ENCODE results near the gene ZSCAN30. TPM values are rescaled to one million over a fixed set of nuclear protein-coding genes. Genes with fewer than 3 reads are reported as not detected.

ZSCAN30 gene
- total and polyA plus RNA-seq, 2 donors (not counting 3 experiments of a cell fraction or from before 2014, with no cell fraction given), result 6.7 to 18.0 TPM

DNA sequence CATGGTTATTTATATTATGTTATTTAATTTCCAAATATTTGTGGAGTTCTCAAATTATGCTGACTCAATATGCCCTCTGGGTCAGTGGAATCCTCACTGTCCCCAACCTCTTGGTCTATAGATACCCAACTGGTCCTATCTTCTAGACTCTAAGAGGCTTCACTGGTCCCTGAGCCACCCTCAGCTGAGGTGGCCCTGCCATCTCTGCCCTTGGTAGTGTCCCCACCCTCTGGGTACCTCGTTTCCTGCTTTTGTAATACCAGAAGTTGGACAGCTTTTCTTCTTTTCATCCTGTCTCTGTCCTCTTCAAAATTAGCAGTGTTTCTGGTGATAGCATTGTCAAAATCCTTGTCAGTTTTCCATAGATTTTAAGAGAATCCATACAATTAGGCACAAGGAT is 11.9 kb downstream of the ZSCAN30 start:
- H4K20me1 ChIP-seq (replicated peaks; ENCODE audit: control insufficient read depth, extremely low read depth, insufficient read depth, low read length), result no peaks in the 10 kb centered on the region
- no peak for TF ChIP-seq POLR2A (IDR thresholded peaks at IDR 0.05; ENCODE audit: low read depth, low read length)
- no peak for TF ChIP-seq EZH2 (IDR thresholded peaks at IDR 0.05; ENCODE audit: borderline replicate concordance, low read depth, low read length, severe bottlenecking)
- no peak for TF ChIP-seq GATA2 (IDR thresholded peaks at IDR 0.05; ENCODE audit: insufficient read depth, insufficient read length, low read depth, low read length)
- no peak for TF ChIP-seq JUN (IDR thresholded peaks at IDR 0.05; ENCODE audit: borderline replicate concordance, insufficient read depth, insufficient read length, low read depth)
- TF ChIP-seq FOS (IDR thresholded peaks at IDR 0.05; ENCODE audit: borderline replicate concordance, insufficient read depth, low read length), result no peak
- TF ChIP-seq MYC (IDR thresholded peaks at IDR 0.05; ENCODE audit: low read depth, low read length), result no peak
- TF ChIP-seq MAX (IDR thresholded peaks at IDR 0.05; ENCODE audit: insufficient read depth, insufficient read length), result no peak
- TF ChIP-seq POLR2AphosphoS5 (IDR thresholded peaks at IDR 0.05; ENCODE audit: insufficient read depth, low read depth, low read length), result no peak
- TF ChIP-seq, protein P1, sequence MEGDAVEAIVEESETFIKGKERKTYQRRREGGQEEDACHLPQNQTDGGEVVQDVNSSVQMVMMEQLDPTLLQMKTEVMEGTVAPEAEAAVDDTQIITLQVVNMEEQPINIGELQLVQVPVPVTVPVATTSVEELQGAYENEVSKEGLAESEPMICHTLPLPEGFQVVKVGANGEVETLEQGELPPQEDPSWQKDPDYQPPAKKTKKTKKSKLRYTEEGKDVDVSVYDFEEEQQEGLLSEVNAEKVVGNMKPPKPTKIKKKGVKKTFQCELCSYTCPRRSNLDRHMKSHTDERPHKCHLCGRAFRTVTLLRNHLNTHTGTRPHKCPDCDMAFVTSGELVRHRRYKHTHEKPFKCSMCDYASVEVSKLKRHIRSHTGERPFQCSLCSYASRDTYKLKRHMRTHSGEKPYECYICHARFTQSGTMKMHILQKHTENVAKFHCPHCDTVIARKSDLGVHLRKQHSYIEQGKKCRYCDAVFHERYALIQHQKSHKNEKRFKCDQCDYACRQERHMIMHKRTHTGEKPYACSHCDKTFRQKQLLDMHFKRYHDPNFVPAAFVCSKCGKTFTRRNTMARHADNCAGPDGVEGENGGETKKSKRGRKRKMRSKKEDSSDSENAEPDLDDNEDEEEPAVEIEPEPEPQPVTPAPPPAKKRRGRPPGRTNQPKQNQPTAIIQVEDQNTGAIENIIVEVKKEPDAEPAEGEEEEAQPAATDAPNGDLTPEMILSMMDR (IDR thresholded peaks at IDR 0.05; ENCODE audit: extremely low read depth in 1 of 2, insufficient read depth in 1 of 2, low read depth in 1 of 2, low read length in 2 of 2), result no peak
- H3K9me1 ChIP-seq (replicated peaks; ENCODE audit: control insufficient read depth, extremely low read depth, insufficient read depth, low read length), result no peaks in the 10 kb centered on the region
- peaks cover 31% of the 10 kb centered on the region for H3K4me1 ChIP-seq (ENCODE audit: control insufficient read depth, extremely low read depth, insufficient read depth, low read length)
- ChIA-PET POLR2A (no interaction called here), CTCF (interaction anchor here (1.4 to 1.6 kb wide), 3 partner anchors 10 to 77 kb away, joined by 3 to 7 read pairs (median 5); no protein-coding TSS in a partner anchor)
- no peak overlapping the region for H3K9ac ChIP-seq (replicated peaks; ENCODE audit: extremely low read depth, insufficient read depth, low read length)
- dilution Hi-C loops (cut with MboI; ENCODE audit: extremely low pct_ligation_motif_present, low sequenced_read_pairs), result no loop called here
- H3K4me2 ChIP-seq (ENCODE audit: insufficient read depth, low read length), result peak overlapping the region; percentile 40
- H3K4me3 ChIP-seq (replicated peaks in 1 of 3; ENCODE audit: insufficient read depth in 1 of 3, low read depth in 1 of 3, low read length in 3 of 3), result no peak overlapping the region
- FAIRE-seq, result no peak
- DNase-seq (ENCODE audit: low read depth, low spot score), result no peak
- H3K9me3 ChIP-seq (replicated peaks; ENCODE audit: control insufficient read depth, insufficient read depth, low read length), result peaks cover 3% of the 10 kb centered on the region
- H3K27me3 ChIP-seq (ENCODE audit: control insufficient read depth in 2 of 2, insufficient read depth in 2 of 2, low read length in 2 of 2), result no peaks in the 10 kb centered on the region
- no peak overlapping the region for H2AFZ ChIP-seq (ENCODE audit: low read depth, low read length)
- no peaks in the 10 kb centered on the region for H3K36me3 ChIP-seq (ENCODE audit: control insufficient read depth in 2 of 2, extremely low read depth in 1 of 2, insufficient read depth in 2 of 2, low read length in 2 of 2)
- intact Hi-C loops (cut with micrococcal nuclease), result no loop called here
- no peak overlapping the region for H3K27ac ChIP-seq (ENCODE audit: insufficient read depth, low read depth, low read length)
- no TSS peak for BruUV-seq (replicated peaks)
- peaks cover 8% of the 10 kb centered on the region for H3K79me2 ChIP-seq (ENCODE audit: control insufficient read depth, insufficient read depth, low read length)

All from endothelial cell of umbilical vein (primary cell).